HG03039 (cell line): ENCODE results near the gene MCC.

ENCODE experiments used
- ATAC-seq: cut with Tn5 transposase; IDR thresholded peaks from one replicate; pipeline ENCODE4 v1.9.1; 2021; ENCODE audit warnings: mild to moderate bottlenecking, moderate library complexity; ENCODE audit not compliant: unreplicated experiment

Gene MCC

GRCh38 chr5:113329981-113330380 lies 158.3 kb downstream of the MCC start:
- ATAC-seq = no peak

- ATAC-seq = no peak
Measured at GRCh38 chr5:113325054-113325453, 163.2 kb downstream of the MCC start.

DNA sequence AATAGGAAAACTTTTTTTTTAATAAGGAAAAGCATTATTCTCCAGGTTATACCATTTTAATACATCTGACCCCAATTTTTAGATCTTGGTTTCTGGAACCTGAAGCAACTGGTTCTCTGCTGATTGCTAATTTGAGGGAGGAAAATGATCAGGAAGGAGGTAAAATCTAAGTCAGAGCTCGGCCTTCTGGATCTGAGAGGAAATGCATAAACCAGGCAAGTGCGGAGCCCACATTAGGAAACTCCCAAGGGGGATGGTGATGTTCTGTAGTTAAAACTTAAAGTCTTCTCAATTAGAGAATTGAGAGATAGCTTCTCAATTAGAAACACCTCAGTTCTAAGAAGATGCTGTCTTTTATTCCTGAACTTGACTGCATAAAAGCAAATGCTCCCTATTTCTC lies 167.0 kb downstream of the MCC start:
- ATAC-seq = no peak

DNA sequence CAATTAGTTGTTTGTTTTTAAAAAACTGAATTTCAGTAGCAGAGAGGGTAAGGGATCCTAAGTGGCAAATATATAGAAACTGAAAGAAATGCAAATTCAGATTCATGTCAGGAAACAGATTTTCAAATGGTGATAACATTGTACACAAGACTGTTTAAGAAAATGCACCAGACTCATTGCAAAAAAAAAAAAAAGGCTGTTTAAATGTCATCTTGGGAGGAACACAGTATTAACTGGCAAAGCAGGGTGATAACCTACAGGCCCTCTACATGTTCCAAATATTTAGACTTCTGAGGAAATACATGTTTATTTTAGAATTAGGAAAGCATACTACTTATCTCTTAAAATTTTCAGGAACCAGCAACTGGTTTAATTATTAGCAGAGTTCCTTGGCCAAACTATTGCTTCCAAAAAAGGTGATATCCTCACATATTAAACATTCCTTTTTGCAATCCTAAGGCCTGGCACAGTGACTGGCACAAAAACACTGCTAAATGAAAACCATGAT lies 167.9 kb downstream of the MCC start:
- peak; percentile 83 for ATAC-seq

- no peak for ATAC-seq
Measured at GRCh38 chr5:113319256-113320053, 168.8 kb downstream of the MCC start.

DNA sequence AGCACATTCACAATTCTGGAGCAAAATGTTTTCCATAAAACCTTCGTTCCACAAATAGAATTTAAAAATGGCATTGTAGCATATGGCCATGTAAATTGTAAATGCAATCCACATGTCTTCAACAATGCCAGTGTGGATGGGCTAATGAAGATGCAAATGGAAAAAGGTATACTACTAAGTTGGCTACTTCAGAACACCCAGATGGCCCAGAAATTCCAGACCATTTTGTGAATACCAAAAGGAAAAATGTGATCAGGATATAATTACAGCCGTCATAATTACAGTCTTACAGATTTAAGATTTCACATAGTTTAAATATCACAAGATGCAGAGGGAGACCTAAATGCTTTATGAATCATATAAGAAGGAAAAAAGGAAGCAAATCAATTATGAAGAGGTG lies 170.6 kb downstream of the MCC start:
- no peak for ATAC-seq

GRCh38 chr5:113311301-113311700 lies 177.0 kb downstream of the MCC start:
- no peak for ATAC-seq

GRCh38 chr5:113302120-113302519 lies 186.1 kb downstream of the MCC start:
- ATAC-seq = no peak

DNA sequence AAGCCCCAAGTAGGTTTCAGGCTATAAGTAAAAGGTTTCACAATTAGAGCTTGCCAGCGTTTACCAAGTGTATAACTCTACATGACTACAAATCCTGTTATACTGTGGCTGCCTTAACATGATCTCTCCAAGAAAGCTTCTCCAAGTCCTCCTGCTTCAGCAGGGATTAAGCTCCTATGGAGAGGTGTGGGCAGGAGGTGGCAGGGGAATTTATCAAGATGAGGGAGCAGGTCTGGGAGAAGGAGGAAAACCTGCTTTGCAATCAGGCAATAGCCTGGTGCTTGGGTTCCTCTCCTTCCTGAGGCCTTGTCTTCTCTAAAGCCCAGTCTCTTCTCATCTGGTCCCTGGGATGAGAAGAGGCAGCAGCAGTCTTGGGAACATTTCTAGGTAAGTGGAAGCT lies 188.7 kb downstream of the MCC start:
- ATAC-seq = no peak

GRCh38 chr5:113296676-113297075 lies 191.6 kb downstream of the MCC start:
- ATAC-seq = no peak

DNA sequence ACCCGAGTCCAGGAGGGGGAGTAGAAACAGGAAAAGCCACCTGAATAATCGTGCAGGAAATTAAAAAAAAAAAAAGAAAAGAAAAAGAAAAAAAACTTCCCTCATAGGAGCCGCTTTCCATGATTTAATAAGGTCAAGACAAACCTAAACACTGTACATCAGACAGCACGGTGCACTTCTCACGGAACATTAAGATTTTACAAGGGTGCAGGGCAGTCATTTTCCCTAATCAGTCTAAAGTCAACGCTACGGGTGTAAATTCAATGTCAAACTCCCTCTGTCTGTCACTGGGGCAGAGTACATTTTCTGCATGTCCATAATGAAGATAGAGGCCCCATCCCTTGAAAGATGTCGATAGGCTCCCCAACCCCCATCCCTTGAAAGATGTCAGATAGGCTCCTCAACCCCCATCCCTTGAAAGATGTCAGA lies 193.1 kb downstream of the MCC start:
- ATAC-seq = no peak

DNA sequence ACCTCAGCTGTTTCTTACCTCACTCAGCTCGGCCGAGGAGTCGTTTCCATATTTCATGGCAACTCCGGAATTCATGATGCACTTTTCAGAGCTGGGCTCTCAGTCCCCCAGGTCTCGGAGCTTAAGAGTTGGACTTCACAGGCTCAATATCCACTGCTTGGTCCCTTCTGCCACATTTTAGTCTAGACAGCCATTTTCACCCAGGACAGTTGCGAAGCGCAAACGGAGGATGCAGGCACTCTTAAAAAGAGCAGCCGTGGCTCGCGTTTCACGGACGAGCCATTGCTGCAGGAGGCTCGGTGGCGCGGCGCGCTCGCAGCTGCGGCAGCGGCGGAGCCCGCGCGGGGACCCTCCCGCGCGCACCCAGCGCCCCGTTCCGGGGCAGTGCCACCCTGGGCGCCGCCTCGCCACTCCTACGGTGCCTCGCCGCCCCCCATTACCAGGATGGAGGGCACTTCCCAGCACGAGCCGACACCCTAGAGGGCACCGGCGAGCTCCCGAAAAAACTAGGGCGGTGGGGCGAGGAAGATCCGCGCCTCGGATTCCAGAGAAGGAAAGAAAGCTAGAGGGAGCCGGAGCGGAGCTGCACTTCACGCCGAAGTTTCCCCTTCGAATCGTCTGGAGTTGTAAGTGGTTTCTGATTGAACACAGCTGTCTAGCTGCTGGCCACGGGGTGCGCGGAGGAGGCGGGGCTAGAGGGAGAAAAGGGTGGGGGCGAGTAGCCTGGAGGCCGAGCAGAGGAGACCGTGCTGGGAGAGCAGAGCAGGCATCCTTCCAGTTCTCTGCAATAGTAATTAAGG lies 193.7 kb downstream of the MCC start:
- peak; percentile 92 for ATAC-seq

DNA sequence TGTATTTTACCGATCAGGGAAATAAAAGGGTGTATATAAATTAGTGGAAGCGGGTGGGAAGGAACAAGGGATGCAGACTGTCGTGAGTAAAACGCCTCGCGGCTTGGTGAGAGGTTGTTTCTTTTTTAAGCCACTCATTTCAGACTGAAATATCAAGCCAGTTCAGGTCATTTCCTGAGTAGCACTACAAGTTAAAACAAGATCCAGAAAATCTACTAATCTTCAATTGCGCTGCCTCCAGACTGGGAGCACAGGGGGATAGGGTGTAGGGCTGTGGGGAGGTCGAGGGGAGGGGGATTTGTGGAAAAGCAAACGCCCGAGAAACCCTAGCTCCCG lies 194.3 kb downstream of the MCC start:
- no peak for ATAC-seq

DNA sequence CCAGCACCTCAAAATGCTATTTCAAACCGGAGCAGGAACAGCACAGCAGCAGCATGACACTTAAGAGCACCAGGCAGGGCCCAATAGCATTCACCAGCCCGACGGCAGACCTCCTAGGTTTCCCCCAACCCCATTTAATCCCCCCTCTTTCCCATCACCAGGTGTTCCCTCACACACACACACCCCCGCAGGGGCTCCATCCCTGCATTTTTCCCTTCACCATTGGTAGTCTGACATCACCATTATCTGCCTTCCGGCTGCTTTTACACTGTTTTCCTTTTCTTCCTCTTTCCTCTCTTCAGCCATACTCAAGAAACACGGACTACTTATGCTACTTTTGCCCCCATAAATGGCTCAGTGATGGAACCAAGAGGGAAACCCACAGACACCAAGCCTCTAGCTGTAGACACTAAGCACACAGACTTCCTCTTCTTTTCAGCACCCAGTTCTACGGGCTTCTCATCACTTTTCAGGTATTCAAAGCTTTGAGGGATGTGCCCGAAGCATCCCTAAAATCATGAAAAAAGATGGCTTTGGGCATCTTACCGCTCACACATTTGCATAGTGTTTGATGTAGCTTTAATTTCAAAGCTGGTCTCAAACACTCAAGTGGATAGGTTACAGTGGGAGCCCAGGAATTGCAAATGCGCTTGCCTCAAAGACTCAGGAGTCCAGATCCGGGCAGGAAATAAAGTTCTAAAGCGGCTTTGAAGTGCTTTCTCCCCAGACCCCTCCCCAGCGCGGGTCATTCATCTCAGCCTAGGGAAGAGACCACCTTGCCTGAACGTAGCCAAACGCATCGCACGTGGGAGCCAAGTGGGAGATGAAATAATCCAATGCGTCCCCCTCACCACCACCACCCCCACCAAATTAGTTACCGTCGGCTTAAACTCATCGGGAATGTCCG lies 194.9 kb downstream of the MCC start:
- ATAC-seq = no peak

- ATAC-seq = no peak
Measured at GRCh38 chr5:113292462-113292861, 195.8 kb downstream of the MCC start.

DNA sequence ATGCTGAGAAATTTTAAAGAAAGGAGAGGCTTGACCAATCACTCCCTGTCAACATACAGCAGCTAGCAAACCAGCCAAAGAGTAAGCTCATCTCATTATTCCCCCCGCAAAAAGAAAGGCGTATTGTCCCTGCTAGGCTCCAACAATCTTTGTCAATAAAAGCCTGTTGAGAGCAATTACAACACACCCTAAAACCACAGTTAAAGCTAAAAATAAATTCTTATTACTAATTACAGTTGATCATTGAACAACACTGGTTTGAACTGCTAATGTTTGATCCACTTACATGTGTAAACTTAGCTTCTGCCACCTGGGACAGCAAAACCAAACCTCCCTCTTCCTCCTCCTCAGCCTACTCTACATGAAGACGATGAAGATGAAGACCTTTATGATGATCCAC lies 204.7 kb downstream of the MCC start:
- no peak for ATAC-seq

- no peak for ATAC-seq
Measured at GRCh38 chr5:113282472-113282871, 205.8 kb downstream of the MCC start.

DNA sequence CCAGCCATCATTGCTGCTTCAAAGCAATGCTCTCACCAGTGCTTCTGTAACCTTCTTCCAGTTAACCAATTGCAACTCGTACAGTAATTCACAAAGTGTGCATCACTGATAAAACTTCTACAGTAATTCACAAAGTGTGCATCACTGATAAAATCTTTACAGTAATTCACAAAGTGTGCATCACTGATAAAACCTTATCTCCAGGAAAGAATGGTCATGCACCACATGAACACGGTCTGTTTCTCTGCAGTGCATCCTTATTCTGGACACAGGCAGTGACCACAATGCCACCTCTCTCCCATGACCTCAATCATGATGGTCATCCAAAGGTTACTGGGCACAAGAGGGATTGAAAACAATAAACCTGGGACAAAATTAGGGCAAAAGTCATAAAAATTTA lies 207.1 kb downstream of the MCC start:
- ATAC-seq = no peak

DNA sequence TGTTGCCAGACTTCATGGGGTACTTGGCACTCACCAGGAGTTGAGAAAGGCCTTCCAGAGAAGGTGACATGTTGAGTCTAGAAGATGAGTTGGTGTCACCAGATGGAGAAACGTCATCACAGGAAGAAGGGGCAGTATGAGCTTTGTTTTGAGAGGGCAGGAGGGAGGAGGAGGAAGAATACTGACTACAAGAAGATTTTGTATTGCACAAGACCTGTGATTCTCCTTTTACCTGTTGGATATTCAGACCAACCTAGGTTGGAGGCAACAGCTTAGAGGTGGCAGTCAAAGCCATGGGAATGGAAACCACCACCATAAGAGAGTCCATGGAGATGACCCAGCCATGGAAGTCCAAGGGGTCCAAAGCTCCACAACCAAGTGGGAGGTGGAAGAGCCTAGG lies 207.7 kb downstream of the MCC start:
- no peak for ATAC-seq

GRCh38 chr5:113278976-113279375 lies 209.3 kb downstream of the MCC start:
- ATAC-seq = no peak

DNA sequence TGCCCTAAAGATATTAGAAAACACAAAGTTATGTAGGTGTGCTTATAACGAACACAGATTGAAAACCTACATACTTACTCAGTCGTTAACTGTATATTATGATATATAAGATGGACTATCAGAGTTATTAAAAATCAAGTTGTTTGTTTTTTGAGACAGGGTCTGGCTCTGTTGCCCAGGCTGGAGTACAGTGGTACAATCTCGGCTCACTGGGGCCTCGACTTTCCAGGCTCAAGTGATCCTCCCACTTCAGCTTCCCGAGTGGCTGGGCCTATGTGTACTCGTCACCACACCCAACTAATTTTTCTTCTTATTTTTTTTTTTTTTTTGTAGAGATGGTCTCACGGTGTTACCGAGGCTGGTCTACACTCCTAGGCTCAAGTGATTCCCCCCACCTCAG lies 211.8 kb downstream of the MCC start:
- no peak for ATAC-seq
